ENCODE results near the gene UTS2R. TPM values are rescaled to one million over a fixed set of nuclear protein-coding genes. Genes with fewer than 3 reads are reported as not detected.

Gene UTS2R
- total and polyA plus RNA-seq, 7 donors, result not detected

DNA sequence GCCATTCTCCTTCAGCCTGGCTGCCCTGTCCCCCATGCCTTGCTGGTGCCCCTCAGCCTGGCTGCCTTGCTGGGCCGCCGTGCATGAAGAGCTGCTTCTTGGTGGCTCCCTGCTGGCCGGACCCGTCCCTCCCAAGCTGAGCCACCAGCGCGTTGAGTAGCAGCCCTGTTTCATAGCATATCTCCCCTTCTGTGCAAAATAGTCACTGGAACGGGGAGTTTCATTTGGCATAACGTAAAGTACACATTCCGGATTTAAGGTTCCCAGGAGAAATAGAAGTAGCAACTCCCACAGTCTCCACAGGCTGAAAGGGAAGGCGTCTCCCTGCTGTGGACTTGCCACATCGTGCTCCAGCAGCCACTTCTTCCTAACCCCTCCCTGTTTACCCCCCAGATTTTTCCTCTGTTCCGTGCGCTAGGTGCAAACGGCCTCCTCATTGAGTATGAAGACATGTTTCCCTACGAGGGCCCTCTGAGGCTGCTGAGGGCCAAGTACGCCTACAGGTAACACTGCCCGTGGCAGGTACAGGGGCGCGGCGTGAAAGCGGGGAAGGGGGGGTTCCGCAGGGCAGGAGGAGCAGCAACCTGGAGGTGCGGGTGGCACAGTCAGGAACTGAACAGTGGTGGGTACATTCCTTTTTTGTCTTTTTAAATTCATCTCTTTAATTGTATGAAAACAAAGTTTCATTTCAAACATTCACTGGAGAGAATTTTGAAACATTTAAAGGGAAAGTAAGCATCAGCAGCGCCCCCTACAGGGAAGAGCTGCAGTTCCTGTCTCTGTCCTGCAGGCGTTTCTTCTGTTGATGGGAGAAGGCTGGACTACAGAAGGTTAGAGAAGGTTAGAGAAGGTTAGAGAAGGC, 52.7 kb downstream of the UTS2R start:
- DNase-seq, result no peak

DNA sequence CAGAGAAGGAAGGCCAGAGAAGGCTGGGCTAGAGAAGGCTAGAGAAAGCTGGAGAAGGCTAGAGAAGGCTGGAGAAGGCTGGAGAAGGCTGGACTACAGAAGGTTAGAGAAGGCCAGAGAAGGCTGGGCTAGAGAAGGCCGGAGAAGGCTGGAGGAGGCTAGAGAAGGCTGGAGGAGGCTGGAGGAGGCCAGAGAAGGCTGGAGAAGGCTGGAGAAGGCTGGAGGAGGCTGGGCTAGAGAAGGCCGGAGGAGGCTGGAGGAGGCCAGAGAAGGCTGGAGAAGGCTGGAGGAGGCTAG, 53.2 kb downstream of the UTS2R start:
- peaks cover 0 to 2% (median 0%) of the 10 kb centered on the region in 4 donors for H3K9me3 ChIP-seq
- peaks cover 0 to 9% (median 3%) of the 10 kb centered on the region in 4 donors for H3K36me3 ChIP-seq
- no peaks in the 10 kb centered on the region for H3K4me1 ChIP-seq
- 98 to 99% methylated on average over 2 of the region's 2 CpGs for WGBS, 2 donors
- no peak overlapping the region for H3K4me3 ChIP-seq
- TF ChIP-seq EP300 (IDR thresholded peaks at IDR 0.05), result no peak
- TF ChIP-seq POLR2A (IDR thresholded peaks at IDR 0.05), result no peak
- TF ChIP-seq, protein P1, sequence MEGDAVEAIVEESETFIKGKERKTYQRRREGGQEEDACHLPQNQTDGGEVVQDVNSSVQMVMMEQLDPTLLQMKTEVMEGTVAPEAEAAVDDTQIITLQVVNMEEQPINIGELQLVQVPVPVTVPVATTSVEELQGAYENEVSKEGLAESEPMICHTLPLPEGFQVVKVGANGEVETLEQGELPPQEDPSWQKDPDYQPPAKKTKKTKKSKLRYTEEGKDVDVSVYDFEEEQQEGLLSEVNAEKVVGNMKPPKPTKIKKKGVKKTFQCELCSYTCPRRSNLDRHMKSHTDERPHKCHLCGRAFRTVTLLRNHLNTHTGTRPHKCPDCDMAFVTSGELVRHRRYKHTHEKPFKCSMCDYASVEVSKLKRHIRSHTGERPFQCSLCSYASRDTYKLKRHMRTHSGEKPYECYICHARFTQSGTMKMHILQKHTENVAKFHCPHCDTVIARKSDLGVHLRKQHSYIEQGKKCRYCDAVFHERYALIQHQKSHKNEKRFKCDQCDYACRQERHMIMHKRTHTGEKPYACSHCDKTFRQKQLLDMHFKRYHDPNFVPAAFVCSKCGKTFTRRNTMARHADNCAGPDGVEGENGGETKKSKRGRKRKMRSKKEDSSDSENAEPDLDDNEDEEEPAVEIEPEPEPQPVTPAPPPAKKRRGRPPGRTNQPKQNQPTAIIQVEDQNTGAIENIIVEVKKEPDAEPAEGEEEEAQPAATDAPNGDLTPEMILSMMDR (IDR thresholded peaks at IDR 0.05), result no peak
- no peak for TF ChIP-seq POLR2AphosphoS5 (IDR thresholded peaks at IDR 0.05)
- H3K27me3 ChIP-seq, result no peaks in the 10 kb centered on the region
- DNase-seq, result no peak
- no peak overlapping the region for H3K27ac ChIP-seq
- intact Hi-C loops (cut with DNase I), result no loop called here

More for the DNA sequence above, 52.7 kb downstream of the UTS2R start:
- intact Hi-C loops (cut with DNase I), result no loop called here
- H3K4me1 ChIP-seq, result peaks cover 0 to 6% (median under 1%) of the 10 kb centered on the region in 4 donors
- peaks cover 0 to 2% (median 0%) of the 10 kb centered on the region in 4 donors for H3K9me3 ChIP-seq
- no peak overlapping the region for H3K4me3 ChIP-seq
- WGBS, 2 donors, result 87 to 89% methylated on average over 25 of the region's 25 CpGs
- no peak overlapping the region for H3K27ac ChIP-seq
- TF ChIP-seq POLR2A (IDR thresholded peaks at IDR 0.05), result no peak
- TF ChIP-seq, protein P1 (IDR thresholded peaks at IDR 0.05), result peak in 2 of 4 experiments; percentile 16 to 20
- no peaks in the 10 kb centered on the region for H3K27me3 ChIP-seq
- H3K36me3 ChIP-seq, result peaks cover 0 to 9% (median 3%) of the 10 kb centered on the region in 4 donors

Small RNA genes within 50 kb of the gene (small RNA-seq; reads per million reads assigned to genes)
- 0 reads per million in 3 donors for gene RF00019

Other genes with a start within 250 kb of the UTS2R start
- 10 to 100 TPM; 13.3 to 34.1 (median 20.8) TPM for gene CCDC57, start 158.9 kb upstream of the UTS2R start, total RNA-seq
- gene CCDC57, start 158.9 kb upstream of the UTS2R start, polyA plus RNA-seq, result 10 to 100 TPM; 17.4 to 47.8 (median 25.4) TPM
- 10 to 100 TPM in 3 of 4 donors, 1 to 10 TPM in 1; 9.6 to 19.7 (median 11.6) TPM for gene SLC16A3, start 142.7 kb upstream of the UTS2R start, total RNA-seq
- gene SLC16A3, start 142.7 kb upstream of the UTS2R start, polyA plus RNA-seq, result 100 to 1,000 TPM in 1 of 3 donors, 10 to 100 TPM in 2; 10.8 to 140 (median 37.9) TPM
- gene CSNK1D, start 98.1 kb upstream of the UTS2R start, total RNA-seq, result 10 to 100 TPM; 45.1 to 61.2 (median 48.9) TPM
- gene CSNK1D, start 98.1 kb upstream of the UTS2R start, polyA plus RNA-seq, result 100 to 1,000 TPM in 1 of 3 donors, 10 to 100 TPM in 2; 55.9 to 142 (median 86.2) TPM
- 1 to 10 TPM in 2 of 4 donors, not detected in 2; 2.8 to 4.3 TPM for gene CD7, start 54.2 kb upstream of the UTS2R start, total RNA-seq
- 10 to 100 TPM in 1 of 3 donors, 1 to 10 TPM in 1, under 1 TPM in 1; 0.60 to 38.3 (median 4.6) TPM for gene CD7, start 54.2 kb upstream of the UTS2R start, polyA plus RNA-seq
- gene SECTM1, start 38.0 kb upstream of the UTS2R start, total RNA-seq, result 10 to 100 TPM in 2 of 4 donors, 1 to 10 TPM in 2; 8.4 to 56.9 (median 10.5) TPM
- gene SECTM1, start 38.0 kb upstream of the UTS2R start, polyA plus RNA-seq, result 100 to 1,000 TPM in 1 of 3 donors, 10 to 100 TPM in 2; 64.3 to 105 (median 80.8) TPM
- gene TEX19, start 12.5 kb upstream of the UTS2R start, total RNA-seq, result not detected
- gene TEX19, start 12.5 kb upstream of the UTS2R start, polyA plus RNA-seq, result under 1 TPM in 1 of 3 donors, not detected in 2; 0.04 TPM
- 10 to 100 TPM; 15.8 to 42.9 (median 24.0) TPM for gene HEXD, start 46.6 kb downstream of the UTS2R start, total RNA-seq
- gene HEXD, start 46.6 kb downstream of the UTS2R start, polyA plus RNA-seq, result 10 to 100 TPM in 2 of 3 donors, 1 to 10 TPM in 1; 9.5 to 46.2 (median 16.2) TPM
- 10 to 100 TPM; 14.1 to 28.2 (median 22.1) TPM for gene OGFOD3, start 46.8 kb downstream of the UTS2R start, total RNA-seq
- 10 to 100 TPM in 1 of 3 donors, 1 to 10 TPM in 2; 6.0 to 23.4 (median 6.9) TPM for gene OGFOD3, start 46.8 kb downstream of the UTS2R start, polyA plus RNA-seq
- gene CYBC1, start 79.0 kb downstream of the UTS2R start, total RNA-seq, result 10 to 100 TPM; 22.8 to 76.6 (median 46.7) TPM
- gene CYBC1, start 79.0 kb downstream of the UTS2R start, polyA plus RNA-seq, result 100 to 1,000 TPM in 1 of 3 donors, 10 to 100 TPM in 2; 25.8 to 116 (median 32.1) TPM
- 10 to 100 TPM; 34.6 to 50.4 (median 43.8) TPM for gene NARF, start 87.0 kb downstream of the UTS2R start, total RNA-seq
- 10 to 100 TPM; 29.4 to 65.8 (median 38.6) TPM for gene NARF, start 87.0 kb downstream of the UTS2R start, polyA plus RNA-seq
- 10 to 100 TPM; 29.3 to 56.8 (median 40.5) TPM for gene FOXK2, start 148.0 kb downstream of the UTS2R start, total RNA-seq
- gene FOXK2, start 148.0 kb downstream of the UTS2R start, polyA plus RNA-seq, result 10 to 100 TPM; 10.2 to 26.2 (median 11.6) TPM